Astrocyte of the spinal cord (primary cell): ENCODE results near the gene KRTAP21-3.

Experiments
- DNase-seq: peaks from one replicate; pipeline ENCODE4 v3.0.0; 2011; ENCODE audit warnings: low read depth, low spot score
- H3K4me3 ChIP-seq: 2 replicates; pipeline ENCODE4 v1.5.1; 2011; ENCODE audit warnings: low read depth, mild to moderate bottlenecking, low read length, moderate library complexity
- in situ Hi-C: cut with HindIII; loops from 2 replicates; pipeline ENCODE4 v1.10.0; 2017; ENCODE audit warnings: low sequenced_read_pairs
- TF ChIP-seq, protein P1 (sequence below): IDR thresholded peaks from 2 replicates; pipeline ENCODE4 v1.5.1; 2012; ENCODE audit warnings: low read depth, mild to moderate bottlenecking, low read length, inconsistent platforms

Gene KRTAP21-3

DNA sequence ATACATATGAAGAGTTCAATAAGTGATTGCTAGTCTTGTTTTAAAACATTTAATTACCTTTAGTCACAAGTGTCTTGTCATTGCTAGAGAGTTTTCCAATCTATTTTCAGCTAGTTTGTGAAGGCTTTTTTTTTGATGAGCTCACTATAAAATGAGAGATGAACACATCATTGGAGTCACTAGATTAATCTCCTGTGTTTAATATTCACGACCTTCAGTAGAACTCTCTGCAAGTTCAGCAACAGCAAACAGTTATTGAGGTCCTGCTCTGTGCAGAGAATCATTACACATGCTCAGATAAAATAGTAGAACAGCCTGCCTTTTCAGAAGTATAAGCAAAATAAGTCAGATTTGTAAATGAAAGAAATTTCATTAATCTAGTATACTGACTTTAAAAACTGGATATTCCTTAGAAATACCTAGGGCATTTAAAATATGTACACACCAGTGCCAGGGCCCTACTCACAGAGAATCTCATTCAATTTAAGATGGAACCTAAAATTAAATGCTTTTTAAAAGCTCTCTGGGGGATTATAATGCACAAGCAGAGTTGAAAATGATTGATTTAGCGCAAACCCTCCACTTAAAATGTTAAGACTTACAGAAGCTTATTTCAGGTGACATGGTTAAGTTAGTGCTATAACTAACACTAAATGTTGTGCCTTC, 45.5 kb downstream of the KRTAP21-3 start:
- TF ChIP-seq, protein P1, sequence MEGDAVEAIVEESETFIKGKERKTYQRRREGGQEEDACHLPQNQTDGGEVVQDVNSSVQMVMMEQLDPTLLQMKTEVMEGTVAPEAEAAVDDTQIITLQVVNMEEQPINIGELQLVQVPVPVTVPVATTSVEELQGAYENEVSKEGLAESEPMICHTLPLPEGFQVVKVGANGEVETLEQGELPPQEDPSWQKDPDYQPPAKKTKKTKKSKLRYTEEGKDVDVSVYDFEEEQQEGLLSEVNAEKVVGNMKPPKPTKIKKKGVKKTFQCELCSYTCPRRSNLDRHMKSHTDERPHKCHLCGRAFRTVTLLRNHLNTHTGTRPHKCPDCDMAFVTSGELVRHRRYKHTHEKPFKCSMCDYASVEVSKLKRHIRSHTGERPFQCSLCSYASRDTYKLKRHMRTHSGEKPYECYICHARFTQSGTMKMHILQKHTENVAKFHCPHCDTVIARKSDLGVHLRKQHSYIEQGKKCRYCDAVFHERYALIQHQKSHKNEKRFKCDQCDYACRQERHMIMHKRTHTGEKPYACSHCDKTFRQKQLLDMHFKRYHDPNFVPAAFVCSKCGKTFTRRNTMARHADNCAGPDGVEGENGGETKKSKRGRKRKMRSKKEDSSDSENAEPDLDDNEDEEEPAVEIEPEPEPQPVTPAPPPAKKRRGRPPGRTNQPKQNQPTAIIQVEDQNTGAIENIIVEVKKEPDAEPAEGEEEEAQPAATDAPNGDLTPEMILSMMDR = no peak
- DNase-seq = no peak
- no peak overlapping the region for H3K4me3 ChIP-seq
- in situ Hi-C loops = no loop called here

DNA sequence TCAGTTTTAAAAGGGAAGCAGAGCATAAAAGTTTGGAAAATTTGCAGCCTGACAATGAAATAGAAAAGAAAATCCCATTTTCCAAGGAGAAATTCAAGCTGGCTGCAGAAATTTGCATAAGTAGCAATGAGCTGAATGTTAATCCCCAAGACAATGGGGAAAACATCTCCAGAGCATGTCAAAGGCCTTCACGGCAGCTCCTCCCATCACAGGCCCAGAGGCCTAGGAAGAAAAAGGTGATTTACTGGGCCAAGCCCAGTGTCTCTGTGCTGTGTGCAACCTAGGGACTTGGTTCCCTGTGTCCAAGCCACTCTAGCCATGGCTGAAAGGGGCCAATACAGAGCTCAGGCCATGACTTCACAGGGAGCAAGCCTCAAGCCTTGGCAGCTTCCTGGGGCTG, 49.8 kb downstream of the KRTAP21-3 start:
- in situ Hi-C loops = no loop called here
- DNase-seq = no peak
- H3K4me3 ChIP-seq = no peak overlapping the region
- TF ChIP-seq, protein P1 = no peak
